Measurements from ENCODE around the gene GJD4. TPM values are rescaled to one million over a fixed set of nuclear protein-coding genes. Genes with fewer than 3 reads are reported as not detected.

The GJD4 gene
- total RNA-seq, 1 experiment from 2014 or later: not detected

DNA sequence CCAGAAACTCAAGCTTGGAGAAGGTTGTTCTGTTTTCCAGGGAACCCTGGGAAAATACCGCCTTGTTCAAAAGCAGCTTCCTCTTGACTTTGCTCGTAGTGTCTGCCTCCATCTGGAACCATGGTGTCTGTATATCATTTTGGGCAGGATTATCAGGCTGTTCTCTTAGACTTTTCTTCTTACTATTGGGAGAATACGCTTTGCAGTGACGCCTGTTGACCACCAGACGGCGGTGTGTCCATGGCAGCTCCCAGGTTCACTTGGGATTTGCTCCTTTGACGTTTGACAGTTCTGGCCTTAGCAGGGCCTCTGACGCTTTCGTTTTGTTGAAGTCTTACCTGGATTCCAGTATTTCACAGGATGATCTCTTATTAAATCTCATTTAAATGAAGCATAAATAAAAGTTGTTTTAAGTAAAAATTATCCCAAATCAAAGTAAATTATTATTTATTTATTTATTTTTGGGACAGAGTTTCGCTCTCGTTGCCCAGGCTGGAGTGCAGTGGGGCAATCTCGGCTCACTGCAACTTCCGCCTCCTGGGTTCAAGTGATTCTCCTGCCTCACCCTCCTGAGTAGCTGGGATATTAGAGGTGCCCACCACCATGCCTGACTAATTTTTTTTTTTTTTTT is 41.8 kb upstream of the GJD4 start:
- intact Hi-C loops (cut with micrococcal nuclease; ENCODE audit: unreplicated experiment): loop anchor here (1.0 to 2.0 kb wide), 3 partner anchors 150 to 323 kb away; no protein-coding TSS in a partner anchor
- ChIA-PET CTCF (interaction anchor here (1.0 kb wide), 1 partner anchor 256 kb away, joined by 3 read pairs; no protein-coding TSS in a partner anchor), POLR2A (ENCODE audit: unreplicated experiment) (no interaction called here)
- H2AFZ ChIP-seq: no peak overlapping the region
- TF ChIP-seq EZH2 (IDR thresholded peaks at IDR 0.05; ENCODE audit: low read depth): no peak
- TF ChIP-seq, protein P1, sequence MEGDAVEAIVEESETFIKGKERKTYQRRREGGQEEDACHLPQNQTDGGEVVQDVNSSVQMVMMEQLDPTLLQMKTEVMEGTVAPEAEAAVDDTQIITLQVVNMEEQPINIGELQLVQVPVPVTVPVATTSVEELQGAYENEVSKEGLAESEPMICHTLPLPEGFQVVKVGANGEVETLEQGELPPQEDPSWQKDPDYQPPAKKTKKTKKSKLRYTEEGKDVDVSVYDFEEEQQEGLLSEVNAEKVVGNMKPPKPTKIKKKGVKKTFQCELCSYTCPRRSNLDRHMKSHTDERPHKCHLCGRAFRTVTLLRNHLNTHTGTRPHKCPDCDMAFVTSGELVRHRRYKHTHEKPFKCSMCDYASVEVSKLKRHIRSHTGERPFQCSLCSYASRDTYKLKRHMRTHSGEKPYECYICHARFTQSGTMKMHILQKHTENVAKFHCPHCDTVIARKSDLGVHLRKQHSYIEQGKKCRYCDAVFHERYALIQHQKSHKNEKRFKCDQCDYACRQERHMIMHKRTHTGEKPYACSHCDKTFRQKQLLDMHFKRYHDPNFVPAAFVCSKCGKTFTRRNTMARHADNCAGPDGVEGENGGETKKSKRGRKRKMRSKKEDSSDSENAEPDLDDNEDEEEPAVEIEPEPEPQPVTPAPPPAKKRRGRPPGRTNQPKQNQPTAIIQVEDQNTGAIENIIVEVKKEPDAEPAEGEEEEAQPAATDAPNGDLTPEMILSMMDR (conservative IDR thresholded peaks at IDR 0.05): peak; percentile 97
- H3K79me2 ChIP-seq (ENCODE audit: low read depth): no peaks in the 10 kb centered on the region
- no TSS peak for BruUV-seq (replicated peaks)
- no peaks in the 10 kb centered on the region for H3F3A ChIP-seq (ENCODE audit: insufficient read depth, low read depth)
- H3K4me1 ChIP-seq (replicated peaks; ENCODE audit: insufficient read depth): no peaks in the 10 kb centered on the region
- no peaks in the 10 kb centered on the region for H3K36me3 ChIP-seq (ENCODE audit: low read depth)
- H3K27ac ChIP-seq: no peak overlapping the region
- H3K9me3 ChIP-seq (ENCODE audit: insufficient read depth, low read depth): no peaks in the 10 kb centered on the region
- H3K27me3 ChIP-seq (ENCODE audit: insufficient read depth, low read depth): no peaks in the 10 kb centered on the region
- H3K4me3 ChIP-seq: no peak overlapping the region
- no peaks in the 10 kb centered on the region for H3K9me2 ChIP-seq (ENCODE audit: insufficient read depth)
- no peaks in the 10 kb centered on the region for H4K20me1 ChIP-seq (ENCODE audit: insufficient read depth)
- DNase-seq: peak in 1 of 2 experiments; percentile 52
- H3K4me2 ChIP-seq: no peak overlapping the region

DNA sequence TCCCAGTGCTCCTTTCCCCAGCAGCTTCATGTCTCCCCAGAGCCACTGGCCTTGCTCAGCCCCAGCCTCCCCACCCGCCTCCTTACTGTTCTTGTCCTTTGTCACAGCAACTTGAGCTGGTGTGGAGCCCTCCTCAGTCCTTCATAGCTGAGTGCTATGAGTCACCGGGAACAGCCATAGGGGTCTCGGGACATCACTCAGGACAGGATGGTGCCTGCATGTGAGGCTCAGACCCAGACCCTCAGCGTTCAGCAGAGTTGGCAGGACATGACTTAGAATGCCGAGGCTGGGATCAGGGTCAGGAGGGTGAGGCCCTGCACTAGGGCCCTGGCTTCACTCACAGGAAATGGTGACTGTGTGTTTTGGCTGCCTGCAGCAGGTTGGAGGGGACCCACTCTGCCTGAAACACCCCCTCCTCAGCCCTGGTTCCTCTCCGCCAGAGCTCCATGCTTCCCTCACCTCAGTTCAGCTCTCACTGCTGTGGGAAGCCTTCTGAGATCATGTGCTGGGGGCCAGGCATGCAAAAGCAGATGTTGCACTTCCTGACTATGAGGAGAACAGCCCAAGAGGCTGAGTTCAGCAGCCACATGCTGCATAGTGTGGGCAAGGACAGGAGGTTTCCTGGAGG is 40.7 kb upstream of the GJD4 start:
- CTCF ChIA-PET: no interaction called here

DNA sequence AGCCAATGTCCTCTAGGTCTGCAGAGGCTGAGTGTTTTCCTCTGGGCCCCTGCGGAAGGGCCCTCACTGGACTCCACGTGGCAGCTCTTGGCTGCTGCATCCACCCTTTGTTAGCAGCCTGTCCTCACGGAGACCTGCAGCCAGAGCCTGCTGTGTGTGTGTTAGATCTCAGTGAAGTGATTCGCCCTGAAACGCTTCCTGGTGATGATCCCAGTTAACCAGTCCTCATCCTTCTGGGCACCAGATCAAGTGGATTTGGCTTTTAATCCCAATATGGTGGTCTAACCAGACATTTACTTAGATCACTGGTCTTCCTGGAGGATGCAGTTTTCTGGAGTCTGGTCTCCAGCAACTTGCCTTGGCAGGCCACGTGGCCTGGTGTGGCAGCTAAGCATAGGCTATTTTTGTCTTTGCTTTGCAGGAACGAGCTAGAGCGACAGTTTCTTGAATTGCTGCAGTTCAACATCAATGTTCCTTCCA is 39.5 kb upstream of the GJD4 start:
- no peaks in the 10 kb centered on the region for H3K4me1 ChIP-seq (replicated peaks; ENCODE audit: insufficient read depth)
- H3F3A ChIP-seq (ENCODE audit: insufficient read depth, low read depth): no peaks in the 10 kb centered on the region
- DNase-seq: no peak
- no TSS peak for BruUV-seq (replicated peaks)
- H2AFZ ChIP-seq: no peak overlapping the region
- no peaks in the 10 kb centered on the region for H3K9me2 ChIP-seq (ENCODE audit: insufficient read depth)
- H4K20me1 ChIP-seq (ENCODE audit: insufficient read depth): no peaks in the 10 kb centered on the region
- H3K9me3 ChIP-seq (ENCODE audit: insufficient read depth, low read depth): no peaks in the 10 kb centered on the region
- H3K79me2 ChIP-seq (ENCODE audit: low read depth): no peaks in the 10 kb centered on the region
- ChIA-PET POLR2A (ENCODE audit: unreplicated experiment) (no interaction called here), CTCF (interaction anchor here (0.7 kb wide), 1 partner anchor 14 kb away, joined by 3 read pairs; no protein-coding TSS in a partner anchor)
- TF ChIP-seq EZH2 (IDR thresholded peaks at IDR 0.05; ENCODE audit: low read depth): no peak
- TF ChIP-seq, protein P1 (conservative IDR thresholded peaks at IDR 0.05): no peak
- H3K27me3 ChIP-seq (ENCODE audit: insufficient read depth, low read depth): no peaks in the 10 kb centered on the region
- no peak overlapping the region for H3K27ac ChIP-seq
- H3K4me2 ChIP-seq: no peak overlapping the region
- H3K36me3 ChIP-seq (ENCODE audit: low read depth): no peaks in the 10 kb centered on the region
- no peak overlapping the region for H3K4me3 ChIP-seq
- intact Hi-C loops (cut with micrococcal nuclease; ENCODE audit: unreplicated experiment): no loop called here

More for the DNA sequence above, 40.7 kb upstream of the GJD4 start:
- H3K9me2 ChIP-seq (ENCODE audit: insufficient read depth): no peaks in the 10 kb centered on the region
- no peak for TF ChIP-seq EZH2 (IDR thresholded peaks at IDR 0.05; ENCODE audit: low read depth)
- TF ChIP-seq, protein P1 (conservative IDR thresholded peaks at IDR 0.05): no peak
- no peaks in the 10 kb centered on the region for H3K36me3 ChIP-seq (ENCODE audit: low read depth)
- H3K4me2 ChIP-seq: no peak overlapping the region
- H3K4me3 ChIP-seq: no peak overlapping the region
- intact Hi-C loops (cut with micrococcal nuclease; ENCODE audit: unreplicated experiment): no loop called here
- H3K4me1 ChIP-seq (replicated peaks; ENCODE audit: insufficient read depth): no peaks in the 10 kb centered on the region
- POLR2A ChIA-PET (ENCODE audit: unreplicated experiment): no interaction called here
- H3K79me2 ChIP-seq (ENCODE audit: low read depth): no peaks in the 10 kb centered on the region
- BruUV-seq (replicated peaks): no TSS peak
- H4K20me1 ChIP-seq (ENCODE audit: insufficient read depth): no peaks in the 10 kb centered on the region
- H2AFZ ChIP-seq: no peak overlapping the region
- DNase-seq: no peak
- H3K27ac ChIP-seq: no peak overlapping the region
- no peaks in the 10 kb centered on the region for H3K9me3 ChIP-seq (ENCODE audit: insufficient read depth, low read depth)
- no peaks in the 10 kb centered on the region for H3K27me3 ChIP-seq (ENCODE audit: insufficient read depth, low read depth)
- no peaks in the 10 kb centered on the region for H3F3A ChIP-seq (ENCODE audit: insufficient read depth, low read depth)

Data from PC-9 (cell line).